G401 (cell line): Measurements from ENCODE around the gene SYT5. TPM values are rescaled to one million over a fixed set of nuclear protein-coding genes. Genes with fewer than 3 reads are reported as not detected.

ENCODE experiments used
- total RNA-seq: library from RNA; depleted of rRNA; stranded (reverse); fragments of >200 nt; shearing (Covaris generic); gene quantifications from 2 replicates; pipeline ENCODE4 v1.2.3, GENCODE V29; 2014; rRNA removed

The SYT5 gene
- total RNA-seq, 1 experiment from 2014 or later, result 0.85 TPM

Other genes starting within 250 kb of the SYT5 start
- not detected in 2 replicates for gene NLRP7, start 232.8 kb downstream of the SYT5 start, total RNA-seq
- gene NLRP2, start 213.9 kb downstream of the SYT5 start, total RNA-seq, result not detected in 2 replicates
- gene GP6, start 142.0 kb downstream of the SYT5 start, total RNA-seq, result not detected in 2 replicates
- 31.4 and 38.9 TPM in 2 replicates for gene RDH13, start 117.1 kb downstream of the SYT5 start, total RNA-seq
- 9.7 and 11.7 TPM in 2 replicates for gene EPS8L1, start 104.4 kb downstream of the SYT5 start, total RNA-seq
- gene PPP1R12C, start 62.7 kb downstream of the SYT5 start, total RNA-seq, result 77.4 and 81.7 TPM in 2 replicates
- gene TNNT1, start 31.1 kb downstream of the SYT5 start, total RNA-seq, result 423 and 463 TPM in 2 replicates
- 13.5 and 25.2 TPM in 2 replicates for gene TNNI3, start 22.6 kb downstream of the SYT5 start, total RNA-seq
- gene DNAAF3, start 13.7 kb downstream of the SYT5 start, total RNA-seq, result 25.2 and 37.7 TPM in 2 replicates
- 5.2 and 20.7 TPM in 2 replicates for gene PTPRH, start 29.2 kb upstream of the SYT5 start, total RNA-seq
- 0.62 and 1.5 TPM in 2 replicates for gene TMEM86B, start 48.5 kb upstream of the SYT5 start, total RNA-seq
- gene PPP6R1, start 78.7 kb upstream of the SYT5 start, total RNA-seq, result 104 and 109 TPM in 2 replicates
- gene HSPBP1, start 99.8 kb upstream of the SYT5 start, total RNA-seq, result 74.4 and 89.1 TPM in 2 replicates
- 8.9 and 18.3 TPM in 2 replicates for gene BRSK1, start 103.7 kb upstream of the SYT5 start, total RNA-seq
- 1.9 TPM in 1 of 2 replicates, not detected in the other for gene TMEM150B, start 145.1 kb upstream of the SYT5 start, total RNA-seq
- 17.7 and 20.8 TPM in 2 replicates for gene KMT5C, start 159.6 kb upstream of the SYT5 start, total RNA-seq
- gene COX6B2, start 174.4 kb upstream of the SYT5 start, total RNA-seq, result 5.8 TPM in 2 replicates
- gene GARIN5B, start 183.0 kb upstream of the SYT5 start, total RNA-seq, result not detected in 2 replicates
- gene IL11, start 190.2 kb upstream of the SYT5 start, total RNA-seq, result 6.5 and 8.4 TPM in 2 replicates
- 4.0 and 14.0 TPM in 2 replicates for gene TMEM190, start 196.5 kb upstream of the SYT5 start, total RNA-seq
- 0.55 TPM in 1 of 2 replicates, not detected in the other for gene TMEM238, start 204.0 kb upstream of the SYT5 start, total RNA-seq
- 236 and 319 TPM in 2 replicates for gene RPL28, start 205.6 kb upstream of the SYT5 start, total RNA-seq
- gene UBE2S, start 227.5 kb upstream of the SYT5 start, total RNA-seq, result 329 and 348 TPM in 2 replicates